HG03432 (cell line): ENCODE results near the gene CHD1L.
"Not testable (repeated sequence)": the region's sequence is repeated elsewhere in the genome, so short reads cannot be mapped to it uniquely, and the experiment has no call there.

Experiments used
- ATAC-seq: cut with Tn5 transposase; IDR thresholded peaks from one replicate; pipeline ENCODE4 v1.9.1; 2021; ENCODE audit warnings: mild to moderate bottlenecking, moderate library complexity; ENCODE audit not compliant: unreplicated experiment

CHD1L gene

GRCh38 chr1:147264158-147264768 is 21.8 kb downstream of the CHD1L start:
- no peak for ATAC-seq

- ATAC-seq: no peak
Measured at GRCh38 chr1:147266381-147266780, 23.9 kb downstream of the CHD1L start.

GRCh38 chr1:147267711-147268110 is 25.2 kb downstream of the CHD1L start:
- no peak for ATAC-seq

GRCh38 chr1:147270721-147271120 is 28.2 kb downstream of the CHD1L start:
- no peak for ATAC-seq

GRCh38 chr1:147272042-147272441 is 29.6 kb downstream of the CHD1L start:
- ATAC-seq: no peak

- ATAC-seq: no peak
Measured at GRCh38 chr1:147273409-147274336, 31.2 kb downstream of the CHD1L start.

GRCh38 chr1:147281950-147282349 is 39.5 kb downstream of the CHD1L start:
- no peak for ATAC-seq

GRCh38 chr1:147283011-147283410 is 40.5 kb downstream of the CHD1L start:
- ATAC-seq: no peak

- ATAC-seq: no peak
Measured at GRCh38 chr1:147287133-147287865, 44.8 kb downstream of the CHD1L start.

GRCh38 chr1:147292012-147292411 is 49.5 kb downstream of the CHD1L start:
- ATAC-seq: no peak

GRCh38 chr1:147292631-147293251 is 50.3 kb downstream of the CHD1L start:
- no peak for ATAC-seq

GRCh38 chr1:147297438-147297837 is 55.0 kb downstream of the CHD1L start:
- no peak for ATAC-seq

- ATAC-seq: not testable (repeated sequence)
Measured at GRCh38 chr1:147305803-147306202, 63.3 kb downstream of the CHD1L start.

- no peak for ATAC-seq
Measured at GRCh38 chr1:147316968-147317367, 74.5 kb downstream of the CHD1L start.

- not testable (repeated sequence) for ATAC-seq
Measured at GRCh38 chr1:147326933-147327687, 84.6 kb downstream of the CHD1L start.

GRCh38 chr1:147334292-147334691 is 91.8 kb downstream of the CHD1L start:
- ATAC-seq: no peak

GRCh38 chr1:147336291-147336690 is 93.8 kb downstream of the CHD1L start:
- no peak for ATAC-seq

- ATAC-seq: no peak
Measured at GRCh38 chr1:147337040-147337630, 94.7 kb downstream of the CHD1L start.

- ATAC-seq: no peak
Measured at GRCh38 chr1:147338571-147338970, 96.1 kb downstream of the CHD1L start.

GRCh38 chr1:147341246-147341645 is 98.8 kb downstream of the CHD1L start:
- ATAC-seq: no peak
